Lung (tissue), 12 donors: ENCODE data around the gene LHFPL3. TPM values are rescaled to one million over a fixed set of nuclear protein-coding genes. Genes with fewer than 3 reads are reported as not detected.
A peak's percentile ranks its signal among the peaks of the same experiment; 100 is the strongest.

Source experiments
- ATAC-seq: fragments of 200-7000 bp; cut with Tn5 transposase; one replicate; pipeline ENCODE4 v1.9.1; 2020; ENCODE audit warnings: moderate number of reproducible peaks; ENCODE audit not compliant: insufficient read depth, low FRiP score
- DNase-seq, 3 donors: peaks; one replicate each; pipeline ENCODE4 v3.0.0-alpha.2; 2013 to 2017
- H3K27ac ChIP-seq, 2 donors: one replicate each; pipeline ENCODE4 v1.5.1; 2013; ENCODE audit warnings: mild to moderate bottlenecking in 2 of 2, moderate library complexity in 2 of 2, control low read depth in 1 of 2, inconsistent platforms in 1 of 2, low read depth in 1 of 2, low read length in 1 of 2
- H3K27me3 ChIP-seq, 3 donors: one replicate each; pipeline ENCODE4 v1.5.1; 2013; ENCODE audit warnings: low read length in 2 of 3; ENCODE audit not compliant: control insufficient read depth in 3 of 3, insufficient read depth in 3 of 3
- H3K36me3 ChIP-seq, 4 donors: one replicate each; pipeline ENCODE4 v1.5.1; 2013; ENCODE audit warnings: low read length in 4 of 4, mild to moderate bottlenecking in 1 of 4, moderate library complexity in 1 of 4; ENCODE audit not compliant: control insufficient read depth in 4 of 4, insufficient read depth in 4 of 4
- H3K4me1 ChIP-seq, 5 donors: one replicate each; pipeline ENCODE4 v1.5.1; 2013; ENCODE audit warnings: low read length in 5 of 5, mild to moderate bottlenecking in 2 of 5, moderate library complexity in 1 of 5; ENCODE audit not compliant: control insufficient read depth in 5 of 5, insufficient read depth in 5 of 5
- H3K4me3 ChIP-seq: one replicate; pipeline ENCODE4 v1.5.1; 2013; ENCODE audit warnings: mild to moderate bottlenecking, control low read depth, moderate library complexity
- H3K9ac ChIP-seq, 2 donors: one replicate each; pipeline ENCODE4 v1.5.1; 2013; ENCODE audit warnings: low read length in 2 of 2, control low read depth in 1 of 2; ENCODE audit not compliant: insufficient read depth in 1 of 2
- H3K9me3 ChIP-seq, 4 donors: one replicate each; pipeline ENCODE4 v1.5.1; 2013; ENCODE audit warnings: low read length in 3 of 4, mild to moderate bottlenecking in 1 of 4, moderate library complexity in 1 of 4; ENCODE audit not compliant: control insufficient read depth in 4 of 4, insufficient read depth in 3 of 4
- WGBS, 2 donors: extraction: QIAGEN DNeasy Blood & Tissue Kit; methylation state at CpG; one replicate each; pipeline ENCODE4 v1.1.7; 2013; 5-methylcytosine and 5-hydroxymethylcytosine counted together
- polyA plus RNA-seq, 2 donors: library from polyadenylated mRNA; stranded (reverse); fragments of 200-250 nt; gene quantifications; one replicate each; pipeline ENCODE4 v1.2.1, GENCODE V29; 2013
- total RNA-seq, 2 donors: library from RNA; depleted of rRNA in 1 of 2; stranded (reverse); fragments of >200 nt in 1 of 2; gene quantifications; one replicate each; pipeline ENCODE4 v1.2.1, GENCODE V29; 2014 to 2021
- TF ChIP-seq, protein P1 (sequence below): IDR thresholded peaks from 2 replicates; pipeline ENCODE4 v1.5.1; 2012; ENCODE audit warnings: mild to moderate bottlenecking; ENCODE audit errors: control extremely low read depth, extremely low read depth
- donor health status: control.
- donor health status: control.
- donor health status: Bipolar disorder and iron deficiency.
- donor health status: healthy.
- donor health status: DM: yes; HTN: yes; CAD: no.

Gene LHFPL3
- total and polyA plus RNA-seq, 4 donors: not detected

DNA sequence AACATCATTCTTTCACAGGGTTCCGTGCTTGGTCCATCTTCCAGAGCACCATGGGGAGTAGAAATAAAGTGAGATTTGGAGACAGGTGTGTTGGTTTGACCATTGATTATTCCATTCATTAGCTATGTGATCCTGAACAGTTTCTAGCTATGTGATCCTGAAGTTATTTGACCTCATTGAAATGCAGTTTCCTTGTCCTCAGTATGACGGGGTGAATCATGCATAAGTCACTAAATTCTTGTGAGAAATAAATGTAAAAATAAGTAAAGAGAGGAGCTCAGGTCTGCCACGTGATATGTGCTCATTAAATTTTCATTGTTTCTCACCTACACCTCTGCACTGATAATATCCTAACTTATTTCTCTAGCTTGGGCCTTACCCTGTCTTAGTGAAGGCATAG is 34.1 kb upstream of the LHFPL3 start:
- 67 to 79% methylated on average over 3 of the region's 3 CpGs for WGBS, 2 donors
- Histone ChIP-seq H3K27me3 (no peaks in the 10 kb centered on the region), H3K4me3 (no peak overlapping the region), H3K4me1 (no peaks in the 10 kb centered on the region), H3K27ac (no peak overlapping the region), H3K9me3 (peaks cover 0 to 3% (median under 1%) of the 10 kb centered on the region in 4 donors), H3K36me3 (no peaks in the 10 kb centered on the region), H3K9ac (no peak overlapping the region)
- TF ChIP-seq, protein P1, sequence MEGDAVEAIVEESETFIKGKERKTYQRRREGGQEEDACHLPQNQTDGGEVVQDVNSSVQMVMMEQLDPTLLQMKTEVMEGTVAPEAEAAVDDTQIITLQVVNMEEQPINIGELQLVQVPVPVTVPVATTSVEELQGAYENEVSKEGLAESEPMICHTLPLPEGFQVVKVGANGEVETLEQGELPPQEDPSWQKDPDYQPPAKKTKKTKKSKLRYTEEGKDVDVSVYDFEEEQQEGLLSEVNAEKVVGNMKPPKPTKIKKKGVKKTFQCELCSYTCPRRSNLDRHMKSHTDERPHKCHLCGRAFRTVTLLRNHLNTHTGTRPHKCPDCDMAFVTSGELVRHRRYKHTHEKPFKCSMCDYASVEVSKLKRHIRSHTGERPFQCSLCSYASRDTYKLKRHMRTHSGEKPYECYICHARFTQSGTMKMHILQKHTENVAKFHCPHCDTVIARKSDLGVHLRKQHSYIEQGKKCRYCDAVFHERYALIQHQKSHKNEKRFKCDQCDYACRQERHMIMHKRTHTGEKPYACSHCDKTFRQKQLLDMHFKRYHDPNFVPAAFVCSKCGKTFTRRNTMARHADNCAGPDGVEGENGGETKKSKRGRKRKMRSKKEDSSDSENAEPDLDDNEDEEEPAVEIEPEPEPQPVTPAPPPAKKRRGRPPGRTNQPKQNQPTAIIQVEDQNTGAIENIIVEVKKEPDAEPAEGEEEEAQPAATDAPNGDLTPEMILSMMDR: no peak
- ATAC-seq (no peak), DNase-seq (no peak)

DNA sequence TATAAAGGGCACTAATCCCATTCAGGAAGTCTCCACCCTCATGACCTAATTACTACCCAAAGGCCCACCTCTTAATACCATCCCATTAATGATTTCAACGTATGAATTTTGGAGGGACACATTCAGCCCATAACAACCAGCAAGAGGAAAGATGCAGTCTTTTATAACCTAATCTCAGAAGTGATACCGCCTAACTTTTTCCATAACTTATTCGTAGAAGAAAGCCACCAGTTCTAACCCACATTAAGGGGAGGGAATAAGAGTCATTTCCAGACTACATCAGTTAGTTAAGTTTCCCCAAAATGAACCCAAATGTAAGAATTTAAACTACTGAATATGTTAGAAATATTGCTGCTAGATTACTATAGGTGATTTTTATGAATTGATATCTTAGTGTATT is 32.1 kb upstream of the LHFPL3 start:
- ATAC-seq (no peak), DNase-seq (no peak)
- H3K9ac ChIP-seq: no peak overlapping the region
- no peaks in the 10 kb centered on the region for H3K27me3 ChIP-seq
- H3K4me3 ChIP-seq: no peak overlapping the region
- H3K4me1 ChIP-seq: no peaks in the 10 kb centered on the region
- H3K36me3 ChIP-seq: no peaks in the 10 kb centered on the region
- WGBS, 2 donors: 70 to 84% methylated on average over 3 of the region's 3 CpGs
- TF ChIP-seq, protein P1: no peak
- peaks cover 0 to 3% (median 1%) of the 10 kb centered on the region in 4 donors for H3K9me3 ChIP-seq
- no peak overlapping the region for H3K27ac ChIP-seq

DNA sequence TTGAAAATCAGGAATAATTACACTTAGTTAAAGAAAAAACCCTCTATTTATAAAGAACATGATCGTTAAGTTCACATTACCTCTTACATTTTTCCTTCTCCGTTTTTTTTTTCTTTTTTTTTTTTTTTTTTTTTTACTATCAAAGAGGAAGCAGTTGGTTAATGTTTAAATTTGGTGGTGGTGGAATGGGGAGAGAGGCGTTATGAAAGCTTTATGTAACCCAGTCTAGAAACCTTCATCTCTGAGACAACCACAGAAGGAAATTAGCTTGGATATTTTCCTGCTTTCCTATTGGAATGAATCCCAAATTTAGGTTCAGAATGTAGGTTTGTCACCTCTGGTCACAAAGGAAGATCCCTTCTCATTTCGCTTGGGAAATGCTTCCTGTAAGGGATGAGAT is 31.5 kb upstream of the LHFPL3 start:
- H3K36me3 ChIP-seq: no peaks in the 10 kb centered on the region
- no peak for ATAC-seq
- H3K4me3 ChIP-seq: no peak overlapping the region
- no peaks in the 10 kb centered on the region for H3K27me3 ChIP-seq
- 45 to 55% methylated on average over 4 of the region's 4 CpGs for WGBS, 2 donors
- no peaks in the 10 kb centered on the region for H3K4me1 ChIP-seq
- no peak overlapping the region for H3K27ac ChIP-seq
- peaks cover 0 to 3% (median 1%) of the 10 kb centered on the region in 4 donors for H3K9me3 ChIP-seq
- H3K9ac ChIP-seq: no peak overlapping the region
- TF ChIP-seq, protein P1: no peak
- DNase-seq: peak in 1 of 3 donors; percentile 1

DNA sequence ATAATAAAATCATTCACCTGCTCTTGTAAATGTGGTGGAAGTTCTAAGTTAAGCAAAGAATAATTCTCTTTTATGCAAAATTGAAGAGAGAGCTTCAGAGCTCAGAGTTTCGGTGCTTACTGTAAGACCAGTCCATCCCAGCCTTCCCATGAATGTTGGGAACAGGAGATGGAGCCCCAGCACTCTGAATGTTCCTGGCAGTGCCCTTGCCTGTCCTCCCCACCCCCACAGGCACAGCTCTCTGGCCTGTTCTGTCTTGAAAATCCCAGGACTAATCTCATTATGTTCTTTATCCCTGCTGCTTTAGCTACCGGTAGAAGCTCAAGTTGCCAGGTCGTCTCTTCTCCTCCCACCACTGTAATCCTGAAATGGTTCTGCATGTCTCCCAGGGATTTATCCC is 29.1 kb upstream of the LHFPL3 start:
- H3K27me3 ChIP-seq: no peaks in the 10 kb centered on the region
- TF ChIP-seq, protein P1: no peak
- no peaks in the 10 kb centered on the region for H3K4me1 ChIP-seq
- WGBS, 2 donors: 63% methylated on average over 3 of the region's 3 CpGs
- H3K4me3 ChIP-seq: no peak overlapping the region
- ATAC-seq: no peak
- no peaks in the 10 kb centered on the region for H3K36me3 ChIP-seq
- no peak for DNase-seq
- H3K9ac ChIP-seq: no peak overlapping the region
- H3K9me3 ChIP-seq: peaks cover 0 to 3% (median 1%) of the 10 kb centered on the region in 4 donors
- H3K27ac ChIP-seq: no peak overlapping the region
